Prostate gland (tissue), 2 donors: Measurements from ENCODE around the gene FKBP3.

Experiments used
- CTCF ChIP-seq, 4 experiments: fragments of 200-600 bp in 2 of 4; fragments of 450-650 bp in 2 of 4; sonication (generic) in 2 of 4; IDR thresholded peaks; 1 replicate in 3 of 4; 2 replicates in 1 of 4; pipeline ENCODE4 v1.5.1; 2016 to 2019; ENCODE audit warnings: antibody characterized with exemption in 4 of 4, mild to moderate bottlenecking in 2 of 4, moderate library complexity in 2 of 4
- POLR2A ChIP-seq: fragments of 450-650 bp; IDR thresholded peaks from one replicate; pipeline ENCODE4 v1.6.1; 2016; ENCODE audit warnings: antibody characterized with exemption, mild to moderate bottlenecking
- POLR2AphosphoS5 ChIP-seq: sonication (generic); formaldehyde crosslinking; IDR thresholded peaks from one replicate; pipeline ENCODE4 v1.6.1; 2017; ENCODE audit warnings: antibody characterized with exemption

GRCh38 chr14:45118594-45118993 is 15.7 kb downstream of the FKBP3 start:
- no peak for TF ChIP-seq CTCF (IDR thresholded peaks at IDR 0.05)
- peak; percentile 61 for TF ChIP-seq POLR2AphosphoS5
- TF ChIP-seq POLR2A, result no peak
